CD4-positive, alpha-beta T cell treated with Interleukin-21 for 1 hour (primary cell): ENCODE results near the gene TRIM66.

Experiments used
- DNase-seq: peaks from one replicate; pipeline ENCODE4 v3.0.0-alpha.2; 2020

The TRIM66 gene, protein sequence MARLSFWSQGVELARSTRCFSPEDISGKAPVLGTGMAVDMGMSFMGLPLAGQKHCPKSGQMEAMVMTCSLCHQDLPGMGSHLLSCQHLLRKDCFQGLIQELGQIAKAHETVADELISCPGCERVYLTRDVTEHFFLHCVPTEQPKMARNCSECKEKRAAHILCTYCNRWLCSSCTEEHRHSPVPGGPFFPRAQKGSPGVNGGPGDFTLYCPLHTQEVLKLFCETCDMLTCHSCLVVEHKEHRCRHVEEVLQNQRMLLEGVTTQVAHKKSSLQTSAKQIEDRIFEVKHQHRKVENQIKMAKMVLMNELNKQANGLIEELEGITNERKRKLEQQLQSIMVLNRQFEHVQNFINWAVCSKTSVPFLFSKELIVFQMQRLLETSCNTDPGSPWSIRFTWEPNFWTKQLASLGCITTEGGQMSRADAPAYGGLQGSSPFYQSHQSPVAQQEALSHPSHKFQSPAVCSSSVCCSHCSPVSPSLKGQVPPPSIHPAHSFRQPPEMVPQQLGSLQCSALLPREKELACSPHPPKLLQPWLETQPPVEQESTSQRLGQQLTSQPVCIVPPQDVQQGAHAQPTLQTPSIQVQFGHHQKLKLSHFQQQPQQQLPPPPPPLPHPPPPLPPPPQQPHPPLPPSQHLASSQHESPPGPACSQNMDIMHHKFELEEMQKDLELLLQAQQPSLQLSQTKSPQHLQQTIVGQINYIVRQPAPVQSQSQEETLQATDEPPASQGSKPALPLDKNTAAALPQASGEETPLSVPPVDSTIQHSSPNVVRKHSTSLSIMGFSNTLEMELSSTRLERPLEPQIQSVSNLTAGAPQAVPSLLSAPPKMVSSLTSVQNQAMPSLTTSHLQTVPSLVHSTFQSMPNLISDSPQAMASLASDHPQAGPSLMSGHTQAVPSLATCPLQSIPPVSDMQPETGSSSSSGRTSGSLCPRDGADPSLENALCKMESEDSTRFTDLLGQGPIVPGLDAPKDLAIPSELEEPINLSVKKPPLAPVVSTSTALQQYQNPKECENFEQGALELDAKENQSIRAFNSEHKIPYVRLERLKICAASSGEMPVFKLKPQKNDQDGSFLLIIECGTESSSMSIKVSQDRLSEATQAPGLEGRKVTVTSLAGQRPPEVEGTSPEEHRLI (N-terminal part only)

DNA sequence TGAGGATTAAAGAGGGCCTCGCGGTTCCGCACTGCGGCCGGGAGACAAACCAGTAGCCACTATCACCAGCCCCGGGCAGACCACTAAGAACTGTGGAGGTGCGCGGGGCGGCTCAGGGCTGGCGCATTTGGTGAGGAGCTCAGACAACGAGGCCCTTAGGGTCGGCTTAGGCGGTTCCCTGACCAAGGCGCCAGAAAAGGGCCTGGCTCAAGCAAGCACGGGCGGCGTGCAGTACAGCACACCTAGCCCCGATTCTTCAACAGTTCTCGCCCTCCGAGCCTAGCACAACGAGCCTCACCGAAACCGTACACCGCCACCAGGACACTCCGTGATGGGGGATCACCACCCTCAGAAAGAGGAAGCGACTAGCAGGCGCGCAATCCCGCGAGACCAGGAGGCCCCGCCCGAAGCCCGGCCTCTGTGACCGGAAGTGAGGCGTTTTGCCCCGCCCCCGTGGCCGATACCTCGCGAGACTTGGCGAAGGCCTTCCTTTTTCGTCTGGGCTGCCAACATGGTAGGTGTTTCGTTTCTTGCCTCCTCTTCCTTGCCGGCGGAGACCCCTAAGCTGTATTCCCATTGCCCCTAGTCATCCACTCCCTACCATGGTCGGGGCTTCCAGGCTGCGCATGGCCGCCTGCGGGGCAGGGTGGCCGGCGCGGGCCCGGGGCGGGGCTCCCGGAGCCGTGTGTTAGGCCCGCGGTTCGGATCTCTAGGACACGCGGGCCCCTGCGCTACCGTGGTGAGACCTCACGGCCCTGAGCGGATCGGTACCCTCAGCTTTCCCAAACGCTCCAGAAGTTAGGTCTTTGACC lies at the start of gene TRIM66, which contains the start of gene RPL27A:
Gene TRIM66 (minus strand): TSS at position 363 of the 812 bp plus-strand sequence. CDS start 10,391 bp downstream, outside the sequence.
Gene RPL27A (plus strand): TSS at position 490 of the 812 bp plus-strand sequence. CDS start 22 bp downstream, at position 512.
- peak; percentile 98 for DNase-seq

DNA sequence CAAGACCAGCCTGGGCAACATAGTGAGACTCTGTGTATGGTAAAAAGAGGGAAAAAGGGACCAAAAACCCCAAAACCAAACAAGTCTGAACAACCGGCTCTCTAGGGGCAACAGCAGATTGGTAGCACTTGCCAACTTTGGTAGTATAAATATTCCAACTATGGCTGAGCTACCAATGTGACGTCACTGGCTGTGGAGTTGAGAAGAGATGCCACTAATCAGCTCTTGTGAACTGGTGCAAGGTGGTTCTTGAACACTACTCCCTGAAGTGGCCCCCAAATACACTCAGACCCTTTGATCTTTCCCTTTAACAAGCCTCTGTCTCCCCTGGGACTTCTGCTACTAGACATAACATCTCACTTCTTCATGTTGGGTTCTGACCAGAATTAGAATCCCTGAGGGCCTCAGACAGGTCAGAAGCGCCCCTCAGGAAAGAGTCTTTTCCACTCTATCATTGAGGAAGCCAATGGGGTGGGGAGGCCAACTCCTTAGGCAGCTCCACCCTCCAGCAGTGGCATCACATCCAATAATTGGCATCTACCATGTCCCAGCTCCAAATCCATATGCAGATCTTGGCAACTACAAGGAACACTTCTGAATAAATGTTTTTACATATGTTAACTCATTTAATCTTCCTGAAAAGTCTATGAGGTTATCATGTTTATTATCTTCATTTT lies 49.3 kb upstream of the TRIM66 start:
- no peak for DNase-seq

DNA sequence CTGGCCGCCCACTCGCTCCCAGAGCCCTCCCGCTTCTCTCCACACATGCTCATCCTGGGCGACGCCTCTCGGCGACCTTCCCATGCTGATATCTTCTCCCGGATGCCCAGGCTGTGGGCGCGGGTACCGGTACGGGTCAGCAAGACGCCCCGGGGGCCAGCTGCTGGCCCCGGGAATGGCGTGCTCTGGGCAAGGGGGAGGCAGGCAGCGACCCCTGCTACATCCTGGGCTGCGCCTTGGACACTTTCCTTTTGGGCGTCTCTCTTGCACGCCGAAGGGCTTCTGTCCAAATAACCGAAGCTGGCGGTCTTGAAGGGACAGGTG lies 48.2 kb upstream of the TRIM66 start:
- DNase-seq, result no peak

DNA sequence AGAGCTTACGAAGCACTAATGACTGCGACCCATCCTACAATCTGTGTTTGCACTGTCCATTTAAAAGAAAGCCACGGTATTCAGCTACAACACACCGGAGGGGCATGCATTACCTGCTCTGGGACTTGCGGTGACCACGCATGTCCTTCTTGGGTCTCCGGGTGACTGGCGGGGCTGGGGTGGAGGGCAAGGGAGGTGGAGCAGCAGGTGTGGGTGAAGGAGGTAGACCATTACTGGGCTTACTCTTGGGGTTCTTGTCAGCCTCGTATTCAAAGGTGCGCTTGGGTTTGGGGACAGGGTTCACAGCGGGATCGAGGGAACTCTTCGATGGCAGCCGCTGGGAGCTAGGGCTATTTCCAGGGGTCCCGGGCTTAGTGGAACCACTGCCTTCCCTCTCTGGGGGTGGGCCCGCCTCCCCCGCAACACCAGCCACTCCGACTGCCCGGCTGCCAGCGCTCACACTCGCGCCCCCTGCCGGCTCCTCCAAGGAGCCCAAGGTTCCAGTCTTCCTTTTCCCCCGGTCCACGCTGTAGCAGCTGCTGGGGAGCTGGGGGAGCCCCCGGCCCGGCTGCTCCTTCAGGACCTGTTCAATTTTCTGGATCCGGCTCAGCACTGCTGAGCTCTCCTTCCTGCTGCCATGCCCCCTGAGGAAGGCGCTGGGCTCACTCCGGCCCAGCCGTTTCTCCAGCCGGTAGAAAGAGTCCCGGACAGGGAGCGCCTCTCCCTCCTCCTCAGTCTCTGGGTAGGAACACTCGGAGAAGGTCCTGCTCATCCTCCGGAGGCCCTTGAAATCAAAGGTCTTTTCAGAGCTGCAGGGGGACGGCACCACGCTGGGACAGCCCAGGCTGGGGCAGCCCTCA lies 47.6 kb upstream of the TRIM66 start:
- no peak for DNase-seq

DNA sequence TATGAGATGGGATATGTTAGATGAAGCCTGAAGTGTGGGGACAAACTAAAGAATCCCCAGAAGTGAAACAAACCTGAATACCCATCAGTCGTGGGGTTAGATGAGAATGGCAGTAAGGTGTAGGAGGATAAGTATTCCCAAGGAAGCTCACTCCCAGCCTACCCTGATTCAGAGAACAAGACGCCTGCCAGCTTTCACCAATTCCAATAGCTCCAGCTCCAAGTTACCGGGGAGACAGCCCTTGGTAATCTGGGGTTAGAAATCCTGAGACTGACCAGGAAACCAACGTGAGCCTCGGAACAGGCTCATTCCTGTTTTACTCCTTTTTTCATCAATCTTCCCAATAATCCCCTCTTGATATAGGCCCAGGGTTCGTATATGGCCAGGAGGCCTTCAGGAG lies 46.6 kb upstream of the TRIM66 start:
- DNase-seq, result no peak

DNA sequence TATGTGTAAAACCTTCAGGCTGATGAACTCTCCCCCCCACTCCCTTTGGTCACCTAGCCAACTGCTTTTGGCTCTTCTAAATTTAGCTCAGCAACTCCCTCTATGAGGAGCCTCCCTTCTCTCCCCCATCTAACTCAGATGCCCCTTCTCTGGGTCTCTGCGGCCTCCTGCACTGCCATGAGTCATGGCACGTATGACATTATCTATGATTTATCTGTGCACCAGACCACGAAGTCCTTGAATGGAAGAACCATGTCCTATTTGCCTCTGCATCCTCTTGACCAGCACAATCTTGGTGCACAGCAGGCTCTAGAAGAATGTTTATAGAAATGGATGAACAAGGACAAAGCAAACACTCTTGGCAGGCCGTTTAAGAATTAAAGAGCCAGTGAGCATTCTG lies 46.1 kb upstream of the TRIM66 start:
- no peak for DNase-seq

DNA sequence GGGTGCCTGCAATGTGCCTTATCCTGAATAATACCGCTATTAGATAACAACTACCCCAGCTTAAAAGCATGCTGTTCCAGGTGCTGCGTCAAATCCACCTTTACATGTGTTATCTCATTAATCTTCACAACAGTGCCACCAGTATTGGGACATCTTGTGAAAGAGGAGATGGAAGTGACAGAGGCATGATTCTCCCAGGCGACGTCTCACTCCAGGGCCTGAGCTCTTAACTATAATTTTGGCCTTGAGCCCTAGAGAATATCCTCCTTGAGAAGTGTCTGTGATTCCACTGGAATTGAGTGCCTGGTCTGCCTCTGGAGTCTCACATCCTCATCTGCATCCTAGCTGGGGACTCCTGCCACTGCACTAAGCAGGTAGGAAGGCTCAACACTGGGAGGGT lies 43.9 kb upstream of the TRIM66 start:
- no peak for DNase-seq

DNA sequence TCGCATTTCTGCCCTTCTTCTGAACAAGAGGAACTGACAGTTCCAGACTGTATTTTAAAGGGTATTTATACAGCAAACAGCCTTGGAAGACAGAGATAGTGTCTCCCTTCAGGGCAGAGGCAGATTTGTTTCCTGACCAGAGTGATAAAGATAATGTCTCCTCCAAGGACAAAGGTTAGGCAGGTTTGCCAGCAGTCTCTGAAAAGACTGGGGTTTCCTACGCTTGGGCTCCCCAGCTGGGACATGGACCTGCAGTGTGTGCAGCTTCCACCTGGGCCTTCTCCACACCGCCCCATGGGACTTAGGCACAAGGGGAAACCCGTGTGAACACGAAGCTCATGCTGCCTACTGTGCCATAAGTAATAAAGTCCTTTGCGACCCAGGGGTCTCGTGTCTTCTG lies 42.2 kb upstream of the TRIM66 start:
- DNase-seq, result no peak

DNA sequence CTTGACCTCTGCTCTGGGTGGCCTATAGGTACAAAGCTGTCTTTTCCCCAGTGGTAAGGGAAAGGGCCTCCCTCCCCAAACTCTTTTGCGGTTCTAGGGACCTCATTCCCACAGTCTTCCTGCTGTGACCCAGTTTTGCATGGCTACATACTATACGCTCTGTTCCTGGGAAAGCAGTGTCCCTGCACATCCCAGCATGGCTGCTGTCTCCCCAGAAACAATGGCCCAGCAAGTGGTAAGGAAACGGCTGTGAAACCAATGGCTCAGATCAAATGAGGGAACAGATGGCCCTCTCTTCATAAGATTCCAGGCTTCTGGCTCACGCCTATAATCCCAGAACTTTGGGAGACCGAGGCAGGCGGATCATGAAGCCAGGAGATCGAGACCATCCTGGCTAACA lies 41.2 kb upstream of the TRIM66 start:
- DNase-seq, result no peak

DNA sequence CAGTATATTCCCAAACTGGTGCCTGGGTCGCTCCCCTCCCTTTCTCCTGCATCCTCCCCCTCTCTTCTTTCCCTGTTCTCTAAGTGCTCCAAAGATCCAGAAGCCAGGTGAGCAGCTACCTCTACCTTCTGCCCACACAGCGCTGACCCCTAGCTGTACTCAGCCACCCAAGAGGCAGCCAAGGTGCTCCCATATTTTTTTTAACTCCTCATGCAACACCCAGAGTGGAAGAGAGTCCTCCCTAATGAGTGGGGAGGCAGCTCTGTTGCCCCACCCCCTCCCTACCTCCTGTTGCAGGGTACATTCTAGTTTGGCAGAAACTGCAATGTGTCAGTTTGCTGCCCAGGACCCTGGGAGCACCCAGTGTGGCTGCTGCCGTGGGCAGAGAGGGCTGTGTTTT lies 40.3 kb upstream of the TRIM66 start:
- no peak for DNase-seq

DNA sequence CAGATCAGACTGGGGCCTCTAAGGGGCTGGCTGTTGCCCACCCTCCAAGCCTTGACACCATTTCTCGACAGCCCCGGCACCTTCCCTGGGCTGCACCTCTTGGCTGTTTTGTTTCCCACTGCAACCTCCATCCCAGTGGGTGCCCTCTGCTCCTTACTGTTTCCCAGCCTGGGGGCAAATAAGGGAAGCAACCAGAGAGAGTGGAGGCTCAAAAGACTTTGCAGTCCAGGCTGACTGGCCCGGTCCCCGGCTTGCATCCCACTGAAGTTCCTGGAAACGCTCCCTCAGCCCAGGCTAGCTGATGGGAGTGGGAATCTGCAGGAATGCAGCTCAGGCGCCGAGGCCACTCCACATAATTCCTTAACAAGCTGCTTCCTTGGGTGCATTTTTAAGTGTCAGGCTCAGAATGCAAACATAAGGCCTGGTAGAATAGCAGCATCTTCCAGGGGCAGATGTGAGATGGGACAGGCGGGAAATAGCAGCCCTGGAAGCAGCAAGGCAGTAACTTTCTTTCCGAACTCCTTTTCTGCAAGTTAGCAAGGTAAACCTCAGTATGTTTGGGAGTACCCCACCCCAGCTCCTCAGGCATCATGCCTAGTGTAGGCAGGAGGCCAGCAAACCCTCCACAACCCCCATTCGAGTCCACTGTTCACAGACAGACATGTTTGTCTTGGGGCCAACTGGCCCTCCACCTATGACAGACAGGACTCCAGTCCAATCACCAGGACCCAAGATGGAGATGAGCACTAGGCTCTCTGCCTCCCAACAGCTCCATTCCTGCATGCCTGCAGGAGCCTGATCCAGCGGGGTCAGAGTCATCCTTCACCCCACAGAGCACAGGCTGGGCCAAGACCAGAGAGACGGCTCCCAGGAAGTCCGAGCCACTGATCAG lies 39.4 kb upstream of the TRIM66 start:
- DNase-seq, result no peak

DNA sequence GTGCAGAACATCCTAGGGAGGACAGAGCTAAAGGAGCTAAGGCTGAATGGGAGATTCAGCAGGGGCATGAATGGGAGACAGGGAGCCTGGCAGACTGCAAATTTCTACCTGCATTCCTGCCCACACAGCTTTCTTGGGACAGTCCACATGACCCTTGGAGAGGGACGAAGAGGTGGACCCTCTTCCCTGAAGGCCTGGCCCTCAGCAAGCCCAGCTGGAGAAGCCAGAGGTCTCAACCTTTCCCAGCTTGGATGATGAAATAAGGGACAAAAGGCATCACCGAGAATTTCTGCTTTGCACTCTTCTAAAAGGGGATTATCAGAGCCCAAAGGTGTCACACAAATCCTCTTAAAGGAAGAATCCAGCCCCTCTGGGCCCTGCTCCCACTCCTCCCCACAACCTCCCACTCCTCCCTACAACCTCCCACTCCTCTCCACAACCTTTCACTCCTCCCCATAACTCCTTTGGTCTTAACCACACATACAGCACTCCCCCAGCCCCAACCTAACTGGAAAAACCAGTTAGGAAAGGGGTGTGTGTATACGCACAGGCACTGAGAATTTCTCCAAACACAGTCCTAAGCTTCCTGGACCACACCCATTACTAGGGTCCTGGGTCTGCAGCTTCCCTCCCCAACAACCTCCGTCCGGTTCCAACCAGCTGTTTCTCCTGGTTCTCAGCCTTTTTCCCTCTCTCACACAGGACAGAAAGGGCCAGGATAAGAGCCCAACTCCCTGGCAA lies 38.6 kb upstream of the TRIM66 start:
- DNase-seq, result no peak

DNA sequence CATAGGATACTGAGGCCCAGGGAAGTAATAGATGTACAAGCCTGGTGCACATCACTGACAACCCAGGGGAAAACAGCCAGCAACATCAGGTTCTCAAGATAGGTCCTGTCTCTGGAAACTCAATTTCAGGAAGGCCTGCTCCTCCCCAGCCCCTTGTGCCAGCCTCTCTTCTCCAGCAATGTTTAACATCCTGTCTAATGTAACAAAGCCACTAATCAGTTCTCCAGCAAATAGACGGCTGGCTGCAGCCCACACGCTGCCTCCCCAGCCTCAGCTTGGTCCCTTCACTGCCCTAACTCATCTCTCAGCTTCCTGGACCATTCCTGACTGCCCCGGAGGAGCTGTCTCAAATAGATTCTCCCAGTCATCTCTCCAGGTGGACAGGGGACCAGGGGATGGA lies 37.9 kb upstream of the TRIM66 start:
- DNase-seq, result no peak

DNA sequence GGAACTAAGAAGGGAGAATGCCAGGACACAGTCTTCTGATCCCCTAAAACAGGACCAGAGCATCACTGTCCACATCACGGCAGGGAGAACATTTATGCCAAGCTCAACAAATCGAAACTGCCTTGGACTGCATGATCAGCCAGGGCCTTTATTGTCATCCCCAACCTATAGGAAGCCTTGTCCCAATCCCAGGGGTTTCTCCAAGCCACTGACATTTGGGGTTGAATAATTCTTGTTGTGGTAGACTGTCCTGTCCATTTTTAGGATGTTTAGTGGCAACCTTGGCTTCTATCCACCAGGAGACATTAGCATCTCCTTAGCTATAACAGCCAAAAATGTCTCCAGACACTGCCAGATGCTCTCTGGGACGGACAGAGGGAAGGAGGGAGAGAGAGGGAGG lies 37.3 kb upstream of the TRIM66 start:
- DNase-seq, result no peak

DNA sequence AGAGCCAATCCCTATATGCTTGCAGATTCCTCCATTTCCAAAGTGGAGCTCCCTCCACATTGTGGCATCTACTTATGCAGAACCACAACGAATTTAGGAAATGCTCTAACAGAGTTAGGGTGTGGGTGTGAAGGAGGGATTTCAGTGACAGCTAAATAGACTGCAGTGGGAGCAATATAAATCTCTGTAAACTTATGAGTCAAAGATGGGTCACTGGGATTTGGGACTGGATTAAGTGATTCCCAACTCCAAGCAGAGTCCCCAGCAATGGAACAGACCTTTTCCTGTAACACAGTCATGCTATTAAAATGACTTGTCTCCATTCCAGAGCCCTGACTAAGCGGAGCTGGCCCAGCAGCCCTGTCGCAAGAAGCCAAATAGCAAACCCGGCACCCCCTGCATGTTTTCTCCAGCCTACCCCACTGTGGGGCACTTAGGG lies 36.8 kb upstream of the TRIM66 start:
- no peak for DNase-seq

DNA sequence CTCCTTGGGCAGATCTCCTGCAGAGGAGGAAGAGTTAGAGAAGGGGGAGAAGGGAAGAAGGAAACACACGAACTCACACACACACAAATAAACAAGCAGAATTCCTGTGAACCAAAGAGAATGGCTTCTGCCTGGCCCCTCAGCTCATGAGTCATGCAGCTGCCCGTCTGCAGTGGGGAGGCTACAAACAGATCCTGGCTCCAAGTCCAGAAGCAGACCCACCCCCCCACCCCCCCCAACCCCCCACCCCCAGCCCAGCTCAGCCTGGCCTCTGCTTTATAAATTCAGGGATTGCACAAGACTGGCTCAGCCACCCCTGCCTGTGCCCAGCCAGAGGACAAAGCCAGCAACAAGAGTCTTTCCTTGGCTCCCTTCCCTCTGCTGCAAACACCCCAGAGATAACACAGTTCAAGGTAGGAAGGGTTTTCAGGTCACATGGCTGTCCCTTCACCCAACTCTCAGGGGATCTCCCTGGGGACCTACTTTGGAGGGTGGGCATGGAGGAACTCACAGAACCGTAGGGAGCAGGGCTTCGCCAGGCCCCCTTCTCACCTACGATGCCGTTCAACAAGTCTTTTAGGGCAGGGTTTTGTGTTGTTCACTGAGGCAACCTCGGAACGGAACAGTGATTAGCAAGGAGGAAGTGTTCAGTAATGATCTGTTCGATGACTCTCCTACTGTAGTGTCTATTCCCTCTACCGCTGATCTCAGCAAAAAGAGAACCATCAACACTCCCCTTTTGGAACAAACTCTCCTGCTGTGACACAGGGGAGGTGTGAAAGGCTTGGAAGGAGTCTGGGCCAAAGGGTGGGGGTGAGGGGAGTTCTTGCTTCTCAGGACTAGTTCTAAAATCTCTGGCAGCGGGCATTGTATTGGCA lies 35.6 kb upstream of the TRIM66 start:
- no peak for DNase-seq

DNA sequence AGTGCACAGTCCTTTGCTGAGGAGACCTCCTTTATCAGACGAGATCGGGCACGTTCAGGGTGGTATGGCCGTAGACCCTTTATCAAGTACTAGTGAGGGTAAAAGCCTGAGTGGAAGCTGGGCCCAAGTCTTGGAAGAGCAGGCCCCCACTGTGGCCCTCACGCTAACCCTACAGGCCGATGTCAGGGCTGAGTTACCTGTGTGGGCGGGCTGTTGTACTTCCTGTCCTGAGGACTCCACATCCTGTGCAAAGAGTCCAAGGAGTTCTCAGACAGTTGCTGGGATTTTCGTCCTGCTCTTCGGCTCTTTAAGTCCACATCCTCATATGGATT lies 35.0 kb upstream of the TRIM66 start:
- no peak for DNase-seq

DNA sequence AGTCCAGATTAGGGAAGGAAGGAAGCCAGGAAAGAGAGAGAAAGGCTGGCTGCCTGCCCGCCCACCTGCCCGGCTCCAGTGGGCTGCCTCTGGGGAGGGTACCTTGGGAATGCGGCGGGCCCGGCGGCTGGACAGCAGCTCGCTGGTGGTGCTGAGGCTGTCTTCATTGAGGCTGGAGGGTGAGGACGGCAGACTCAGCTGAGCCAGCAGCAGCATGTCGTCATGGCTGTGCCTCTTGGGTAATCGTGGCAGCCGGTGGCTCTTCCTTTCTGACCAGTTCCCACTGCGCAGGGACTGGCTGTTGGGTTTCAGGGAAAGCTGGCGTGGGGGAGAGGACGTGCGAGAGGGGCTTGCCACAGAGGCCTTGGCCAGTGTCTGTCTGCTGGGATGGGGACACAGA lies 33.0 kb upstream of the TRIM66 start:
- no peak for DNase-seq
